Suprapubic skin (tissue), 4 donors: Measurements from ENCODE around the gene SYNE2.

ENCODE experiments used
- CTCF ChIP-seq, 2 donors: fragments of 200-600 bp in 1 of 2; fragments of 450-650 bp in 1 of 2; sonication (generic) in 1 of 2; IDR thresholded peaks; one replicate each; pipeline ENCODE4 v1.5.1; 2016 to 2019; ENCODE audit warnings: antibody characterized with exemption in 2 of 2, mild to moderate bottlenecking in 1 of 2, moderate library complexity in 1 of 2
- POLR2A ChIP-seq, 2 donors: fragments of 450-650 bp; IDR thresholded peaks; one replicate each; pipeline ENCODE4 v1.6.1; 2017; ENCODE audit warnings: antibody characterized with exemption in 2 of 2, mild to moderate bottlenecking in 2 of 2, moderate library complexity in 2 of 2
- POLR2AphosphoS5 ChIP-seq, 3 donors: sonication (generic); formaldehyde crosslinking; IDR thresholded peaks; one replicate each; pipeline ENCODE4 v1.6.1; 2017; ENCODE audit warnings: antibody characterized with exemption in 3 of 3

DNA sequence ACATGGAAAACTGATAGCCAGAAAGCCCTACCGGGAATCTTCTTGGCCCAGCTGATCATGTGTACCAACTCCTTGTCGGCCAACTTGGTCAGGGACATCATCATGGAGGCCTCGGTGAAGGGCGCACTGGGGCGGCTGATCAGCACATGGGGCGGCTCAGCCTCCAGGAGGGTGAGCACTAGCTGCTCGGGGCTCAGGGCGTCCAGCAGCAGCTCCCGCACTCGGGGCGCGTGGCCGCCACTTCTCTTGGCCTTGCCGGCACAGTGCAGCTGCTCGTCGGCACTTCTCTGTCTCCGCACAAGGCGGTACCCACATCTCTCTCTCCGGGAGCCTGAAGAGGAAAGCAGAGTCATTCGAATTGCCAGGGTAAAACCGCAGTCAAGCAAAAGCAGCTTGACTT is 407.6 kb downstream of the SYNE2 start:
- TF ChIP-seq CTCF (IDR thresholded peaks at IDR 0.05): no peak
- TF ChIP-seq POLR2A (IDR thresholded peaks at IDR 0.05): no peak
- TF ChIP-seq POLR2AphosphoS5 (IDR thresholded peaks at IDR 0.05): no peak
